Left ventricle myocardium superior (tissue), 1 donor: Measurements from ENCODE around the gene BTBD6. TPM values are rescaled to one million over a fixed set of nuclear protein-coding genes. Genes with fewer than 3 reads are reported as not detected.
A peak's percentile ranks its signal among the peaks of the same experiment; 100 is the strongest.
"Not testable (repeated sequence)": the region's sequence is repeated elsewhere in the genome, so short reads cannot be mapped to it uniquely, and the experiment has no call there.

ENCODE experiments used
- ATAC-seq: fragments of 200-7000 bp; cut with Tn5 transposase; one replicate; pipeline ENCODE4 v1.9.1; 2020; ENCODE audit warnings: mild to moderate bottlenecking, moderate library complexity
- DNase-seq: peaks from one replicate; pipeline ENCODE4 v3.0.0-alpha.2; 2020
- intact Hi-C: fragments of 100-400 bp; cut with micrococcal nuclease; formaldehyde crosslinking; loops from one replicate; pipeline ENCODE4 v1.11.0; 2022
- total RNA-seq: library from RNA; stranded (reverse); fragmentation: NEBNext Ultra II Directional; extraction: Animal tissue kit (Norgen Biotek cat#: 25700); gene quantifications from one replicate; pipeline ENCODE4 v1.2.1, GENCODE V29; 2021
- donor health status: DM: no; HTN: yes; CAD: no; lungs with severe emphysema.

Gene BTBD6
- total RNA-seq, 1 donor from 2014 or later: 51.6 TPM

DNA sequence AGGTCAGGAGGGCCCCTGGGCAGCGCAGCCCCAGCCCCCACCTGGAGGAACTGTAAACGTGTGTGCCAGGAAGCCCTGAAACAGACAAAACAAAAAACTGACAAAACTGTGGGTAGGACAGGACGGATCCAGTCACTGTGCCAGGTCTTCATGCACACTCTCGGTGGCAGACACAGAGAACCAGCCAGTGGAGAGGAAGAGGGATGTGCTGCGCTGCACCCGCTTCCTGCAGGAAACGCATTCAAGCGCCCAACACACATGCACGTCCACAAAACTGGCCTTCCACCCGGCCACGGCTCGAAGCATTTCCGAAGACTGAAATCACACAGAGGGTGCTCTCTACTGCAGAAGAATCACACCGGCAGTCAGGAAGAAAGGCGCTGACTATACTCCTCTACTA is 35.6 kb downstream of the BTBD6 start:
- no peak for DNase-seq
- intact Hi-C loops: no loop called here
- ATAC-seq: no peak

DNA sequence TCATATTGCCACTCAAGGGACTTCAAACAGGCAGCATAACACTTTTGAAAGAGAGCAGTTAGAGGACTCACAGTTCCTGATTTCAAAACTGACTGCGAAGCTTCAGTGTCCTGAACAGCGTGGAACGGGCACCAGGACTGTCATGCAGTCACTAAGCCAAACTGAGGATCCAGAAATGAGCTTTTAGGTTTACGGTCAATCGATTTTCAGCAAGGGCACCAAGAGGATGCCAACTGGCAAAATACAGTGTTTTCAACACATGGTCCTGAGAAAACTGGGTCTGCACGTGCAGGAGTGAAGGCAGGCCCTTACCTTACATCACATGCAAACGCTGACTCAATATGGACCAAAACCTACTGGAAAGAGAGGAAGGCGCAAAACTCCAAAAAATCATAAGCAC is 36.8 kb downstream of the BTBD6 start:
- DNase-seq (no peak), ATAC-seq (no peak)

DNA sequence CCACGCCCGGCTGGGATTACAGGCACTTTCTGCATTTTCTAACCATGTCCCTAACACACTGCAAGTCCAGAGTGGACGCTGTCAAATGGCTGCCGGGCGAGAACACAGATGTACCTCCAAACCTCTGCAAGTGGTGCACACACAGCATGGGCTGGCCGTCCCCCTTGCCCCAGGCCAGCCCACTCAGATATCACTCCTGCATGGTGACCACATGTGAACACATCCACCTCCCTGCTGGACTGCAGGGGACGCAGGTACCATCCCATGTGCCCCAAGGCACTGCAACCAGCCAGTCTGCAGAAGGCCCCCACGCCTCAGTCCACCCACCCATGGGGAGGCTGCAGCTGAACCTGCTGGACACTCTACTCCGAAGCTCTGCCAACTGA is 38.4 kb downstream of the BTBD6 start:
- intact Hi-C loops: no loop called here
- ATAC-seq (no peak), DNase-seq (no peak)

More for the DNA sequence above, 36.8 kb downstream of the BTBD6 start:
- intact Hi-C loops: no loop called here

DNA sequence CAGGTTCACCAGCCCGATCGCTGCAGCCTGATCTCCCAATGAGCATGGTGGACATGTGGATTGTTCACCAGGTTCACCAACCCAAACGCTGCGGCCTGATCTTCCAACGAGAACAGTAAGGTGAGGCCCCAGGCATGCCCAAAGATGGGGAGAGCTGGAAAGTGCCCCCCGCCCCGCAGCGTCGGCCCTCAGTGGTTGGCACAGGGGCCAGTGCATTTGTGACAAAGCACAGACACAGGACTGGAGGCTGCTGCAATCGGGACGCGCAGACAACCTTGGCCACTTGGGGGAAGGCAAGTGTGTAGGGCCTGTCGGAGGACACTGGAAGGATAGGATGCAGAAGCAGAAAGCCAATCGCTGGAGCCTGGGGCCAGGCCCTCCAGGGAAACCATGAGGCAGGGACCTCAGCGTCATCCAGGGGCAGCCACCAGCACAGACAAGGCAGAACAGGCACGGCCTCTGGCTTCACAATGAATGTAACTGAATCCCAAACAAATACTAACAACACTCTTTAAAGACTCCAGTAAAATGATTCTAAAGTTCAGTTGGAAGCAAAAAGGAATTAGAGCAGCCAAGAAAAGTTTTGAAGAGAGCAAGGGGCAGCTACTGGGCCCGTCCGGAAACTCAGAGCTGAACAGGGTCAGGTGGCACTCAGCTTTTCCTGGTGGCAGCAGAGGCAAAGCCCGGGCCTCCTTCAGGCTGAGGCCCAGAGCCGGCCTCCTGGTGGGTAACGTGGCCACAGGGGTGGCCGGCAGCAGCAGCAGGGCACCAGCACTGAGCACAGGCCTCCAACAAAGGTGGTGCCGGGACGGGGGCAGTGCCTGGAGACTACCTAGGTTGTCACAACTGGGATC is 39.1 kb downstream of the BTBD6 start:
- DNase-seq (no peak), ATAC-seq (no peak)
- intact Hi-C loops: no loop called here

DNA sequence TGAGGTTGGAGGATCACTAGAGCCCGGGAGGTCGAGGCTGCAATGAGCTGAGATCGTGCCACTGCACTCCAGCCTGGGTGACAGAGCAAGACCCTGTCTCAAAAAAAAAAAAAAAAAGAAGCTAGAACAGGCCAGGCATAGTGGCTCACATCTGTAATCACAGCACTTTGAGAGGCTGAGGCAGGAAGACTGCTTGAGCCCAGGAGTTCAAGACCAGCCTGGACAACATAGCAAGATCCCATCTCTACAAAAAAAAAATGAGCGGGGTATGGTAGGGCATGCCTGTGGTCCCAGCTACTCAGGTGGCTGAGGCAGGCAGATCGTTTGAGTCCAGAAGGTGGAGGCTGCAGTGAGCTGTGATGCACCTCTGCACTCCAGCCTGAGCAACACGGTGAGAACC is 40.6 kb downstream of the BTBD6 start:
- DNase-seq, intact Hi-C loops, ATAC-seq: not testable (repeated sequence)

DNA sequence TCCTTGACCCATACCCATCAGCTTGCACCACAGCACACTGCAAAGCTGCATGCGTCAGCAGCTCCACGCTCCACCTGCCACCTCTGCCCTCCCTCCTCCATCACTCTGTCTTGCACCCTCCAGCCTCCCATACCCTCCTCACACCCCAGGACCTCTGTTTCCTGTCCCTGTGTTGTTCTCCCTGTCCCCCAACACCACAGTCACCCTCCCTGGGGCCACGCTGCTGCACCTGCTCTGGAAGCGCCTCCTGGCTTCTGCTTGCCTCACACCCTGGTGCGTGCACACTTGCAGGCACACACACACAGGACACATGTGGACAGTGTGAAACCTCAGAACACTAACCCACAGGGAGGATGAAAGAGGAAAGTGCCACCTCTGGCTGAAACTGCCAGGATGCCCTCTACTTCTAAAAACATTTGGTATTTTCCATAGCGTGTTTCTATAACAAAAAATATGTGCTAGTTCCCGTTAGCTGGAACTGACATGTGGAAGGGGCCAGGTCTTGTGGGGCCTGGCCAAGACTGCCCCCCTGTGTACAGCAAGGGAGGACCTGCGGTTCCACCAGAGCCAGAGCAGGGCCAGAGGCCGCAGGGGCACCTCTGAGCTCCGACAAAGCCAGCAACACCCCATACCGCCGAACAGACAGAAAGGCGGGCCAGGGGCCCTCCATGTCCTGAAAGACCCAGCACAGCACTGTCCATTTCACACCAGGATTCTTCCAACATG is 42.5 kb downstream of the BTBD6 start:
- intact Hi-C loops: no loop called here
- no peak for ATAC-seq
- no peak for DNase-seq

DNA sequence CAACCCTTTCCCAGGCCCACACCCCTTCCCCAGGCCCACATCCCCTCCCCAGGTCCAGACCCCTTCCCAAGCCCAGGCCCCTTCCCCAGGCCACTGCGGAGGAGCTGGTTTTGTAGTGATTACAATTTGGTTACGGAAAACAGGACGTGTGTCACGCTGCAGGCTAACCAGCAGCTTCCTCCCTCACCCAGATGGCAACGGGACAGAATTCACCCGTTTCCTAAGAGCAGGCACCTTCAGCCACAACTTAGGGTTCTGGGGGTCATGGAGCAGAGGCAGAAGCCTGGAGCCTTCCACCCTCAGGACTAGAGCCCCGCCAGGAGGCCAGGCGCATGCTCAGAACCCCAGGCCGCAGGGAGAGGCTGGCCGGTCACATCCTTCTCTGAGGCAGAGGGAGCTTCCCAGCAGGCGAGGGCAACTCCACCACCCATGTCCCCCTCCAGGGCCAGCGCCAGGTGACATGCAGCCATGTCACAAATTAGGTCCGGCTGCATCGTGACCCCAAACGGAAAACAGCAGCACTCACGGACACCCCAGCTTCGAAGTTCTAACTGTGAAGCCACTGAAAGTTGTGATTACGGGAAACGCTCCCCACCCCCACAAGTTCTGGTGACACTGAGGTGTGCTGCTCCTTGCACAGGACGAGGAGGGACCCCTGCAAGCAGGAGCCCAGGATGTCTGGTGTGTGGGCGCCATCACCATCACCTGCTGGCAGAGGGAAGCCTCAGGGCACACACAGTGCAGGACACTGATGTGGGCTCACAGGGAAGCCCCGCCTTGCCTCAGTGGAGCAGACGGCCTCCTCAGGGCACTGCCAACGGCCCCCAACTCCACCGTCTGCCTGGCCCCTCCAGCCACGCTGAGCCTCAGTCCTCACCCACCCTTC is 44.7 kb downstream of the BTBD6 start:
- intact Hi-C loops: no loop called here
- ATAC-seq (no peak), DNase-seq (no peak)

DNA sequence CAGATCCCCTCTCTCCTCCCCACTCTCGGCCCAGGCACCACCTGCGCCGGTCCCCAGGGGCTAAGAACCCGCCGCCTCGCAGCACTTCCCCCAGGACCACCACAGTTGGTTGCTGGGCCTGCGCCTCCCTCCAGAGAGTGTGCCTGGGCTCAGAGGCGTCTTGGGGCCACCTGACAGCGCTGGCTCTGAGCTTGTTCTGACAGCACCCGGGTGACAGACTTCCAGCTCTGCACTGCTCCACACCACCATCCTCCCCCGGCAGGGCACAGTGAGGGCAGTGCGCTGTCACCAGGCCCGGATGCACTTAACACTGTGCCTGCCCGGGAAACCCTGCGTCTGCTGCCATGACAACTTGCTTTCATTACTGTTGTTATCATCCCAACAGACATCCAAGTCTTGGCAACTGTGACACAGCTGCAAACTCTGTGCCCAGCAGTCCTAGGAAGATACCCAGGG is 45.8 kb downstream of the BTBD6 start:
- peak; percentile 88 for DNase-seq
- intact Hi-C loops: no loop called here
- ATAC-seq: peak; percentile 98

DNA sequence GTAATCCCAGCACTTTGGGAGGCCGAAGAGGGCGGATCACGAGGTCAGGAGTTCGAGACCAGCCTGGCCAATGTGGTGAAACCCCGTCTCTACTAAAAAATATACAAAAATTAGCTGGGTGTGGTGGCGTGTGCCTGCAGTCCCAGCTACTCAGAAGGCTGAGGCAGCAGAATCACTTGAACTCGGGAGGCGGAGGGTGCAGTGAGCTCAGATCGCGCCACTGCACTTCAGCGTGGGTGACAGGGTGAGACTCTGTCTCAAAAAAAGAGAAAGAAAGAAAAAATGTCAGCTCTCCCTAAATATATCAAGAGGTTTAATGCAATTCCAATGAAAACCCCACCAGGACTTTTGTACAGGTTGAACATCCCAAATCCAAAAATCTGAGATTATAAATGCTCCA is 49.0 kb downstream of the BTBD6 start:
- intact Hi-C loops, DNase-seq, ATAC-seq: not testable (repeated sequence)

DNA sequence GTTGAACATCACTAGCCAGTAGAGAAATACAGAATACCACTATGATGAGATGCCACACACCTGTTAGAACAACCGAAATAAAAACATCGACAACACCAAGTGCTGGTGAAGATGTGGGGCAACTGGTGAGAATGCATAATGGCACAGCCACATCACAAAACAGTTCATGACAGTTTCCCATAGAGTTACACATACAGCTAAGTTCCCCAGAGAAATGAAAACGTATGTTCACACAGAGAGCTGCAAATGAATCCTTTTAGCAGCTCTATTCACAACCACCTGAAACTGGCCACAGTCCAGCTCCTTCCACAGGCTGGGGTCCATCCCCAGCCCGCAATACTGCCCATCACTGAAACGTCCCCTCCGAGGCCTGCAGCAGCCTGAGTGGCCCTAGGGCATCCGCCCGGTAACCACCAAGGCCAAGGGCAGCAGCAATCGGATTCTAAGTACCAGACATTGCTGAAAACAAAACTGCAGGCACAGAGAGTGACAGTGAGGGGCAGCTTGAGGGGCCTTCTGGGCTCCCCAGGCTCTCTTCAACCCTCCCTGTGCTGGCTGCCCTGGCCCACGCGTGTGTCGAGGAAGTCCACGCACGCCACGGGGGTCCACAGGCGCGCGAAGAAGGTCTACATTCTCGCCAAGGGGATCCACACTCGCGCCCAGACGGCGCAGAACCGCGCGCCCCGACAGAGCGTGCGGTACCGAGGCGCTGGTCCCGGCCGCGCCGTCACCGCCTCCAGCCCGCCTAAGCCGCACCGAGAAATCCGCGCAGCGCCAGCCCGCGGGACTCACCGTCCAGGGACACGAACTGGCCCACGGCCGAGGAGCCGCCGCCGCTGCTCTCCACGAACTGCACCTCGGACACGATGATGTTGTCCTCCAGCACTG is 51.6 kb downstream of the BTBD6 start:
- DNase-seq: no peak
- intact Hi-C loops: no loop called here
- no peak for ATAC-seq

Other genes starting within 250 kb of the BTBD6 start
- 1.9 TPM for gene CDCA4, start 227.4 kb upstream of the BTBD6 start, total RNA-seq
- gene GPR132, start 183.1 kb upstream of the BTBD6 start, total RNA-seq: 1.3 TPM
- 33.6 TPM for gene JAG2, start 79.8 kb upstream of the BTBD6 start, total RNA-seq
- 34.7 TPM for gene NUDT14, start 67.2 kb upstream of the BTBD6 start, total RNA-seq
- 20.3 TPM for gene BRF1, start 52.5 kb downstream of the BTBD6 start, total RNA-seq
- gene PACS2, start 66.2 kb downstream of the BTBD6 start, total RNA-seq: 76.2 TPM
- 1.6 TPM for gene TEX22, start 150.0 kb downstream of the BTBD6 start, total RNA-seq
- 201 TPM for gene MTA1, start 171.3 kb downstream of the BTBD6 start, total RNA-seq
- gene CRIP2, start 226.3 kb downstream of the BTBD6 start, total RNA-seq: 1,036 TPM
- gene CRIP1, start 238.4 kb downstream of the BTBD6 start, total RNA-seq: 59.4 TPM
- 5.1 TPM for gene TEDC1, start 242.7 kb downstream of the BTBD6 start, total RNA-seq